ENCODE data around the gene WDR87. TPM values are rescaled to one million over a fixed set of nuclear protein-coding genes. Genes with fewer than 3 reads are reported as not detected.
A peak's percentile ranks its signal among the peaks of the same experiment; 100 is the strongest.

The WDR87 gene
- polyA plus RNA-seq: under 1 TPM in 1 of 4 donors, not detected in 3; 0.01 TPM
- long read RNA-seq, donor 1: 0 reads
- long read RNA-seq, donor 2: 0 reads
- long read RNA-seq, donor 3: 0 reads
- long read RNA-seq, donor 4: 0 reads
- long read RNA-seq, donor 5: 0 reads
- long read RNA-seq, donor 6: 0 reads
- long read RNA-seq, donor 7: 0 reads
- long read RNA-seq, donor 8: 0 reads
- long read RNA-seq, donor 9: 0 reads
- long read RNA-seq, donor 10: 0 reads

- Histone ChIP-seq H3K27ac (ENCODE audit: low read depth in 1 of 3, low read length in 2 of 3) (peak within 1 kb of the TSS; percentile 46 to 96 (median 71)), H3K4me3 (ENCODE audit: low read depth in 1 of 3, low read length in 3 of 3) (peak within 1 kb of the TSS; percentile 71 to 93 (median 90)), H3K9me3 (ENCODE audit: control insufficient read depth in 2 of 2, insufficient read depth in 1 of 2, low read depth in 1 of 2, low read length in 1 of 2) (no peaks in the 10 kb centered on the region), H3K36me3 (ENCODE audit: control insufficient read depth in 3 of 3, insufficient read depth in 2 of 3, low read depth in 1 of 3, low read length in 3 of 3) (peaks cover 0 to 3% (median 0%) of the 10 kb centered on the region in 3 donors), H3K27me3 (ENCODE audit: control insufficient read depth in 3 of 3, insufficient read depth in 3 of 3, low read length in 3 of 3) (no peaks in the 10 kb centered on the region), H3K4me1 (ENCODE audit: control insufficient read depth in 3 of 3, insufficient read depth in 2 of 3, low read depth in 1 of 3, low read length in 2 of 3) (peaks cover 0 to 15% (median 8%) of the 10 kb centered on the region in 3 donors)
- no peak for FAIRE-seq
- WGBS, 3 donors: 8 to 11% (median 8%) methylated on average over 41 to 63 of the region's 63 CpGs
- DNase-seq: peak; percentile 57 to 88
These were observed at the start of gene WDR87 for GRCh38 chr19:37905946-37906868. WDR87 (minus strand) TSS chr19:37906594; CDS start chr19:37898239, 8,355 bp downstream.

- Histone ChIP-seq H3K4me3 (ENCODE audit: low read depth in 1 of 3, low read length in 3 of 3) (no peak overlapping the region), H3K27ac (ENCODE audit: low read depth in 1 of 3, low read length in 2 of 3) (no peak overlapping the region), H3K36me3 (ENCODE audit: control insufficient read depth in 3 of 3, insufficient read depth in 2 of 3, low read depth in 1 of 3, low read length in 3 of 3) (peaks cover 0 to 6% (median 0%) of the 10 kb centered on the region in 3 donors), H3K9me3 (ENCODE audit: control insufficient read depth in 2 of 2, insufficient read depth in 1 of 2, low read depth in 1 of 2, low read length in 1 of 2) (peaks cover 0 to 6% of the 10 kb centered on the region in 2 donors), H3K27me3 (ENCODE audit: control insufficient read depth in 3 of 3, insufficient read depth in 3 of 3, low read length in 3 of 3) (no peaks in the 10 kb centered on the region), H3K4me1 (ENCODE audit: control insufficient read depth in 3 of 3, insufficient read depth in 2 of 3, low read depth in 1 of 3, low read length in 2 of 3) (peaks cover 0 to 9% (median 5%) of the 10 kb centered on the region in 3 donors)
- FAIRE-seq (no peak), DNase-seq (no peak)
- 85 to 87% (median 85%) methylated on average over 8 of the region's 8 CpGs for WGBS, 3 donors
These were observed 49.6 kb upstream of the WDR87 start for GRCh38 chr19:37955986-37956385.

GRCh38 chr19:37954421-37954874 is 48.1 kb upstream of the WDR87 start:
- FAIRE-seq (no peak), DNase-seq (peak; percentile 31 to 49)
- peaks cover 0 to 9% (median 5%) of the 10 kb centered on the region in 3 donors for H3K4me1 ChIP-seq (ENCODE audit: control insufficient read depth in 3 of 3, insufficient read depth in 2 of 3, low read depth in 1 of 3, low read length in 2 of 3)
- WGBS, 3 donors: 45 to 63% (median 51%) methylated on average over 10 of the region's 10 CpGs
- peak overlapping the region in 1 of 3 donors; percentile 60 for H3K27ac ChIP-seq (ENCODE audit: low read depth in 1 of 3, low read length in 2 of 3)
- H3K27me3 ChIP-seq (ENCODE audit: control insufficient read depth in 3 of 3, insufficient read depth in 3 of 3, low read length in 3 of 3): no peaks in the 10 kb centered on the region
- H3K9me3 ChIP-seq (ENCODE audit: control insufficient read depth in 2 of 2, insufficient read depth in 1 of 2, low read depth in 1 of 2, low read length in 1 of 2): peaks cover 0 to 4% of the 10 kb centered on the region in 2 donors
- H3K4me3 ChIP-seq (ENCODE audit: low read depth in 1 of 3, low read length in 3 of 3): no peak overlapping the region
- H3K36me3 ChIP-seq (ENCODE audit: control insufficient read depth in 3 of 3, insufficient read depth in 2 of 3, low read depth in 1 of 3, low read length in 3 of 3): peaks cover 0 to 15% (median 0%) of the 10 kb centered on the region in 3 donors

GRCh38 chr19:37953918-37954303 is 47.5 kb upstream of the WDR87 start:
- H3K4me3 ChIP-seq (ENCODE audit: low read depth in 1 of 3, low read length in 3 of 3): no peak overlapping the region
- peaks cover 0 to 20% (median 0%) of the 10 kb centered on the region in 3 donors for H3K36me3 ChIP-seq (ENCODE audit: control insufficient read depth in 3 of 3, insufficient read depth in 2 of 3, low read depth in 1 of 3, low read length in 3 of 3)
- 9 to 47% (median 13%) methylated on average over 1 of the region's 1 CpG for WGBS, 3 donors
- H3K27ac ChIP-seq (ENCODE audit: low read depth in 1 of 3, low read length in 2 of 3): peak overlapping the region in 1 of 3 donors; percentile 60
- no peaks in the 10 kb centered on the region for H3K27me3 ChIP-seq (ENCODE audit: control insufficient read depth in 3 of 3, insufficient read depth in 3 of 3, low read length in 3 of 3)
- H3K9me3 ChIP-seq (ENCODE audit: control insufficient read depth in 2 of 2, insufficient read depth in 1 of 2, low read depth in 1 of 2, low read length in 1 of 2): peaks cover 0 to 4% of the 10 kb centered on the region in 2 donors
- no peak for FAIRE-seq
- peaks cover 0 to 9% (median 5%) of the 10 kb centered on the region in 3 donors for H3K4me1 ChIP-seq (ENCODE audit: control insufficient read depth in 3 of 3, insufficient read depth in 2 of 3, low read depth in 1 of 3, low read length in 2 of 3)
- DNase-seq: no peak

GRCh38 chr19:37953171-37953917 is 47.0 kb upstream of the WDR87 start:
- no peak overlapping the region for H3K4me3 ChIP-seq (ENCODE audit: low read depth in 1 of 3, low read length in 3 of 3)
- peaks cover 0 to 26% (median 0%) of the 10 kb centered on the region in 3 donors for H3K36me3 ChIP-seq (ENCODE audit: control insufficient read depth in 3 of 3, insufficient read depth in 2 of 3, low read depth in 1 of 3, low read length in 3 of 3)
- peaks cover 0 to 4% of the 10 kb centered on the region in 2 donors for H3K9me3 ChIP-seq (ENCODE audit: control insufficient read depth in 2 of 2, insufficient read depth in 1 of 2, low read depth in 1 of 2, low read length in 1 of 2)
- H3K27ac ChIP-seq (ENCODE audit: low read depth in 1 of 3, low read length in 2 of 3): no peak overlapping the region
- peak in 1 of 2 donors; percentile 28 for DNase-seq
- peaks cover 0 to 9% (median 5%) of the 10 kb centered on the region in 3 donors for H3K4me1 ChIP-seq (ENCODE audit: control insufficient read depth in 3 of 3, insufficient read depth in 2 of 3, low read depth in 1 of 3, low read length in 2 of 3)
- FAIRE-seq: no peak
- no peaks in the 10 kb centered on the region for H3K27me3 ChIP-seq (ENCODE audit: control insufficient read depth in 3 of 3, insufficient read depth in 3 of 3, low read length in 3 of 3)
- 51 to 74% (median 68%) methylated on average over 11 of the region's 11 CpGs for WGBS, 3 donors

GRCh38 chr19:37951816-37952210 is 45.4 kb upstream of the WDR87 start:
- 71 to 84% (median 73%) methylated on average over 4 of the region's 4 CpGs for WGBS, 3 donors
- FAIRE-seq (no peak), DNase-seq (peak; percentile 39 to 71)

GRCh38 chr19:37950471-37951175 is 44.2 kb upstream of the WDR87 start:
- Histone ChIP-seq H3K27me3 (ENCODE audit: control insufficient read depth in 3 of 3, insufficient read depth in 3 of 3, low read length in 3 of 3) (no peaks in the 10 kb centered on the region), H3K4me1 (ENCODE audit: control insufficient read depth in 3 of 3, insufficient read depth in 2 of 3, low read depth in 1 of 3, low read length in 2 of 3) (peaks cover 0 to 18% (median 5%) of the 10 kb centered on the region in 3 donors), H3K9me3 (ENCODE audit: control insufficient read depth in 2 of 2, insufficient read depth in 1 of 2, low read depth in 1 of 2, low read length in 1 of 2) (no peaks in the 10 kb centered on the region), H3K27ac (ENCODE audit: low read depth in 1 of 3, low read length in 2 of 3) (no peak overlapping the region), H3K4me3 (ENCODE audit: low read depth in 1 of 3, low read length in 3 of 3) (no peak overlapping the region), H3K36me3 (ENCODE audit: control insufficient read depth in 3 of 3, insufficient read depth in 2 of 3, low read depth in 1 of 3, low read length in 3 of 3) (peaks cover 0 to 39% (median 0%) of the 10 kb centered on the region in 3 donors)
- DNase-seq: no peak
- WGBS, 3 donors: 91 to 96% (median 93%) methylated on average over 25 of the region's 25 CpGs
- no peak for FAIRE-seq

More at GRCh38 chr19:37951816-37952210, 45.4 kb upstream of the WDR87 start:
- peaks cover 0 to 14% (median 5%) of the 10 kb centered on the region in 3 donors for H3K4me1 ChIP-seq (ENCODE audit: control insufficient read depth in 3 of 3, insufficient read depth in 2 of 3, low read depth in 1 of 3, low read length in 2 of 3)
- no peaks in the 10 kb centered on the region for H3K27me3 ChIP-seq (ENCODE audit: control insufficient read depth in 3 of 3, insufficient read depth in 3 of 3, low read length in 3 of 3)
- H3K27ac ChIP-seq (ENCODE audit: low read depth in 1 of 3, low read length in 2 of 3): no peak overlapping the region
- peaks cover 0 to 31% (median 0%) of the 10 kb centered on the region in 3 donors for H3K36me3 ChIP-seq (ENCODE audit: control insufficient read depth in 3 of 3, insufficient read depth in 2 of 3, low read depth in 1 of 3, low read length in 3 of 3)
- H3K9me3 ChIP-seq (ENCODE audit: control insufficient read depth in 2 of 2, insufficient read depth in 1 of 2, low read depth in 1 of 2, low read length in 1 of 2): no peaks in the 10 kb centered on the region
- H3K4me3 ChIP-seq (ENCODE audit: low read depth in 1 of 3, low read length in 3 of 3): no peak overlapping the region
